ENCODE measurements around the gene MOG.

Gene MOG

GRCh38 chr6:29656798-29657197, at the start of gene MOG:
Gene MOG (plus strand): TSS chr6:29657092. CDS start chr6:29657210, 118 bp downstream.
- DNase-seq (ENCODE audit: low spot score) = no peak

DNA sequence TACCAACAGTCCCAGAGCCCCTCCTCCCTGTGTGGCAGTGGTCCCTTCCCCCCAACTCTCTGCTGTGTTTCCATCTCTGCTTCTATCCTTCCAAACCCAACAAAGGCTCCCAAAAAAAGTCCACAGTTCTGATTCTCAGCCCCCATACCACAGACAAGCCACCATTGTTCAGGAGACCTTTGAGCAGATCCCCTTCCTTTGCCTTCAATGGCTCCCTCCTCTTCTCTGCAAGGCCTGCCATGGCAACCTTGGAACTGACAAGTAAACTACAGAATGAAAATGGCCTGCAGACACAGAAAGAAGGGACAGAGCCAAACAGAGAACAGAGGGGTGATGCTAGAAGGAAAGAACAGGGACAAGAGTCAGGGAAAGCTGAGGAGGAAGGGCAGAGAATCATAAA, 48.8 kb upstream of the MOG start:
- DNase-seq (ENCODE audit: low spot score) = no peak

GRCh38 chr6:29610540-29610939, 46.4 kb upstream of the MOG start:
- DNase-seq (ENCODE audit: low spot score) = no peak

- DNase-seq (ENCODE audit: low spot score) = no peak
These were observed 45.5 kb upstream of the MOG start for GRCh38 chr6:29611426-29611825.

DNA sequence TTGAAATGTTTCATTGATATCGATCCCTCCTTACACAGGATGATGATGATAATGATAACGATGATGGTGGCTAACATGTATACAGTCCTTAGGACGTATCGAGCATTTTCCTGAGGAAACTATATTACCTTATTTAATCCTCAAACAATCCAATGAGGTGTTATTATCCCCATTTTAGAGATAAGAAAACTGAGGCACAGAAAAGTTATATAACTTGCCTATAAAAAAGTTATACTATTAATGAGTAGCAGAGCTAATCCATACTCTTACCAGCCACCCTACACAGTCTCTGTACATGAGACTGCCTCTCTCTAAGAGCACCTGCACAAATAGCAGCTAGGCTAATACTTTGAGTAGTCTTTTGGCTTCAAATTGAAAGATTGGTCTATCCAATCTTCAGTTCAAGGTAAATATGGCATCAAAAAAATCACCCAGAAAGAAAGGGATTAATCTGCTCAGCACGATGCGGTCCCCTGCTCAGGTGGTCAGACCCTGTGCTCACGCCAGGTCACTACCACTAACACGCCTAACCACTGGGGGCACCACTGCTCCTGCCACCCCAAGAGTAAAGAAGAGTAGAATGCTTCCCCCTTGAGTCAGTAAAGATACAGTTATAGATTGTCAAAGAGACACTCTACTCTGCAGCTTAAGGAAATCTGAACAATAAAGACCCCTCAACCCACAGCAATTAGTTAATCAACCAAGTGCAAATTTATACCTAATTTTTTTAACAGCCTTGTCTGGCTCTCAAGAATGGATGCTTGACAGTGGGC, 38.9 kb upstream of the MOG start:
- no peak for DNase-seq (ENCODE audit: low spot score)

GRCh38 chr6:29619578-29620160, 37.2 kb upstream of the MOG start:
- DNase-seq (ENCODE audit: low spot score) = no peak

- no peak for DNase-seq (ENCODE audit: low spot score)
These were observed 36.3 kb upstream of the MOG start for GRCh38 chr6:29620630-29621029.

DNA sequence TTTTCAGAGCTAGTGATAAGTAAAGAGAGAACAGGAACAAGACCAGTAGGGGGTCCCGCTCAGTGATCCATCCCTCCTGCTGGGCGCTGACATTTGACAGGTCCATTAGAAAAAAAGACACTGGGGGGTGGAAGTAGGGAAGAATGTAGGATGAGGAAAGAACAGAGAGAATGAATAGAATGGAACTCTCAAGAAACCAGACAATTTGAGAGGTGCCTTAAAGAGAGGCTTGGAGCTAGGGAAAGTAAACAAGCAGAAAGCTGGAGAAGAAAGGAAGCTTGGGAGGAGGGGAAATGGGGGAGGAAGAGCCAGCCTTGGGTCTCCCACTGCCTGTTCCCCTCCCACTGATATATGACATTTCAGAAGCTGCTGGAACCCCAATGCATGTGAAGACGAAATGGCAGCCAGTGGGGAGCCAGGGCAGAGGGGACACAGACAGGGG, 32.4 kb upstream of the MOG start:
- no peak for DNase-seq (ENCODE audit: low spot score)

GRCh38 chr6:29625337-29625930, 31.5 kb upstream of the MOG start:
- no peak for DNase-seq (ENCODE audit: low spot score)

GRCh38 chr6:29626948-29627754, 29.7 kb upstream of the MOG start:
- no peak for DNase-seq (ENCODE audit: low spot score)

- no peak for DNase-seq (ENCODE audit: low spot score)
These were observed 29.0 kb upstream of the MOG start for GRCh38 chr6:29627755-29628418.

DNA sequence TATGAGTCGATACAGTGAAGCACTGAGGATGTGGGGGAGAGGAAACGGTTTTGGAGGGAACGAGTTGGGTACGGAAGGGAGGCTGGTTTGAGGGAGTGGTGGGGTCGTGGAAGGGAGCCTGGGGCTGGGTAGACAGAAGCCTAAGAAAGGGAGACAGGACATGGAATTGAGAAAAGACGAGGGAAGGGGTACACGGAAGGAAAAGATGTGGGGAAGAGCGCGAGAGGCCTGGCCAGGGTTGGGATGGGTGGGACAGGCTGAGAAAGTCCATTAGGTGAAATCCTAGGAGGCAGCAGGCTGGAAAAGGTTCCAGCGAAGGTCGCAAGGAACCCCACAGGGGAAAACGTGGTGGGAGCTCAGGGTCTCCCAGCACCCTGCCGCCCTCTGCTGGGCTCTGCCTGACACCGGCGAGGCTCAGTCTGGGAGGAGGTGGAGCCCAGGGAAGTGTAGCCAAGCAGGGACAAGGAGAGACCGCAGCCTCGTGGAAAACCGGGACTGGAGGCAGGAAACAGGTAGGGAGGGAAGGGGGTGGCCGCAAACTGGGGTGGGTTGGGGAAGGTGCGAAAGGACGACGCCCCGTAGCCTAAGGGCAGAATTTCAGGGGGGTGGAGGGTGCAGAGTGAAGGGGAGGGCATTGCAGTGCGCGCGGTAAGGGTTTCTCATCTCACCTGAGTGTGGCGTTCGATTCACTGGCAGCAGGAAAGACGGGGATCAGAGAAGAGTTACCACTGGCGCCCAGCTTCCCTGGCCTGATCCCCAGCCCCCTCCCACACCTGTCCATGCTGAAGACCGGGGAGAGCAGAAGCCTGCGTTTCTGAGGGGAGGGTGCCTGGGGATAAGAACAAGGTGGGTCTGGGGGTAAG, 28.2 kb upstream of the MOG start:
- DNase-seq (ENCODE audit: low spot score) = no peak

DNA sequence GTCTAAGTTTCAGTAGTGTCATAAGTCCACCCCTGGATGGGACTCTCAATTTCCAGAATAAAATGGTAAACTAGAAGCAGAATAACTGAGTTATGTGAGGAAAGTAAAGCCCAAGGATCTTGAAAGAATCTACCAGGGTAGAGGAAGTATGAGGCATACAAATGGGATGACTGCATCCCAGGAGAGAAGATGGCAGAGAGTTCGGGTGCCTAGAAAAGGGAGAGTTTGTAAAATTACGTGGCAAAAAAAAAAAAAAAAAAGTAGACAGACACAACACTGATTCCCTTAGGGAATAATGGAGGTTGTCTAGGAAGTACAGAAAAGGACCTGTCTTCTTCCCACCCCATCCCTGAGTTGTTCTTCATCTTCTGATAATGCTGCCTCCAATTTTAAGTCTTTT, 27.3 kb upstream of the MOG start:
- DNase-seq (ENCODE audit: low spot score) = no peak

- DNase-seq (ENCODE audit: low spot score) = no peak
These were observed 26.6 kb upstream of the MOG start for GRCh38 chr6:29630315-29630714.

DNA sequence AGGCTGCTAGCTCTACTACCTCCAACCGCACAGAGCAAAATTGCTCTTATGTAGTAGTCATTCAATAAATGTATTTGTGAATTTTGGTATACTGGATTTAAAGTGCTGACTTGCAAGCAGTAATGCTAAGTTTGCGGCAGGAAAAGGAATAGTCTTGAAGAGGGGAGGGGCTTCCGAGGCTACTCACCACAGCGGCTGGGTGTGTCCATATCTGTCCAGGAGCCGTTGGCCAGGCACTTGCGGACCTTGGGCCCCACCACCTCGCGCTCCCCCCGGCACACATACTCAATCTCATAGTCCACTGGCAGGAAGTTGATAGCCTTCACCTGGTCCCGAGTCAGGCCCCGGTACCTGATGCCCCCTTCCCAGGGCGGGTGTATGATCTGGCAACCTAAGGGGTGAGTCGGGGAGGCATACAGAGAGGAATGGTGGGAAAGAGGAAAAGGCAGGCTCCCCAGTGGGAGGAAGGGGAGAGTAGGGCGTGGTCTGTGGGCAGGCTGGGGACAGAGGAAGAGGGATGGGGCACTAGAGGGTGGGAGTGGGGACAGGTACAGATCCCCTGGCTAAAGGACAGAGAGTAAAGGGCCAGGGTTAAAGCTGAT, 25.6 kb upstream of the MOG start:
- DNase-seq (ENCODE audit: low spot score) = no peak

- DNase-seq (ENCODE audit: low spot score) = no peak
These were observed 24.8 kb upstream of the MOG start for GRCh38 chr6:29631860-29632731.

- no peak for DNase-seq (ENCODE audit: low spot score)
These were observed 23.9 kb upstream of the MOG start, which contains the start of gene GABBR1 for GRCh38 chr6:29632789-29633533. Gene GABBR1 (minus strand): TSS chr6:29633183. CDS start chr6:29632385, 798 bp downstream.

DNA sequence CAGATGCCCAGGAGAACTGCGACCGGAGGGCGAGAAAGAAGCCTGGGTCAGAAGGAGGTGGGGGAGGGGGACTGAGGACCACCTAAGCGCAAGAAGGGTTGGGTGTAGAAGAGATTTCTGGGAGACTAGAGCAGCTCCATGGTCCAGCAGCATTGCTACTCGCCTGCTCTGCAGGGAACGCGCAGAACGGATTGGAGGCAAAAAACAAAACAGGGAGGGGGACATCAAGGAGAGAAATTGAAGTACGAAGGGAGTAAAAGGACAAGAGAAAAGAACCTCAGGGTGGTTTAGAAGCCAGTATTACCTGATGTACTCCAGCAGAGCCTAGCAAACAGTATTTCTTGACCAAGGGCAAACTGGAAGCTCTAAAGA, 23.4 kb upstream of the MOG start:
- no peak for DNase-seq (ENCODE audit: low spot score)

DNA sequence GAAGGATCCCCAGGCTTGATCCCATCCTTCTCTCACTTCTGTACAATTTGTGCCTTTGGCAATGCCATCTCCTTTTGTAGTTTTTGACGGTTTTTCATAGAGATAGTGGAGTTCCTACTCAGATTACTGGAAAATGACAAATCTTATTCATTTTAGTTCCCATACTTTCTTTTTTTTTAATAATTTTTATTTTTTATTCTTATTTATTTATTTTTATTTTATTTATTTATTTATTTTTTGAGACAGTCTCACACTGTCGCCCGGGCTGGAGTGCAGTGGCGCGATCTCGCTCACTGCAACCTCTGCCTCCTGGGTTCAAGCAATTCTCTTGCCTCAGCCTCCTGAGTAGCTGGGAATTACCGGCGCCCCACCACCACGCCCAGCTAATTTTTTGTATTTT, 19.6 kb upstream of the MOG start:
- DNase-seq (ENCODE audit: low spot score) = no peak
